OCI-LY3 (cell line): ENCODE data around the gene EIF5.

Experiments
- EZH2phosphoT487 ChIP-seq: fragments of 200-600 bp; shearing (Covaris generic); IDR thresholded peaks from 2 replicates; pipeline ENCODE4 v1.6.1; 2018; ENCODE audit warnings: antibody characterized with exemption, mixed run types, low read depth
- TF ChIP-seq, protein P1 (sequence below): fragments of 200-600, 300-600 bp; sonication (generic); IDR thresholded peaks from 2 replicates; pipeline ENCODE4 v1.5.1; 2014; ENCODE audit warnings: antibody characterized with exemption, low read length, low read depth

DNA sequence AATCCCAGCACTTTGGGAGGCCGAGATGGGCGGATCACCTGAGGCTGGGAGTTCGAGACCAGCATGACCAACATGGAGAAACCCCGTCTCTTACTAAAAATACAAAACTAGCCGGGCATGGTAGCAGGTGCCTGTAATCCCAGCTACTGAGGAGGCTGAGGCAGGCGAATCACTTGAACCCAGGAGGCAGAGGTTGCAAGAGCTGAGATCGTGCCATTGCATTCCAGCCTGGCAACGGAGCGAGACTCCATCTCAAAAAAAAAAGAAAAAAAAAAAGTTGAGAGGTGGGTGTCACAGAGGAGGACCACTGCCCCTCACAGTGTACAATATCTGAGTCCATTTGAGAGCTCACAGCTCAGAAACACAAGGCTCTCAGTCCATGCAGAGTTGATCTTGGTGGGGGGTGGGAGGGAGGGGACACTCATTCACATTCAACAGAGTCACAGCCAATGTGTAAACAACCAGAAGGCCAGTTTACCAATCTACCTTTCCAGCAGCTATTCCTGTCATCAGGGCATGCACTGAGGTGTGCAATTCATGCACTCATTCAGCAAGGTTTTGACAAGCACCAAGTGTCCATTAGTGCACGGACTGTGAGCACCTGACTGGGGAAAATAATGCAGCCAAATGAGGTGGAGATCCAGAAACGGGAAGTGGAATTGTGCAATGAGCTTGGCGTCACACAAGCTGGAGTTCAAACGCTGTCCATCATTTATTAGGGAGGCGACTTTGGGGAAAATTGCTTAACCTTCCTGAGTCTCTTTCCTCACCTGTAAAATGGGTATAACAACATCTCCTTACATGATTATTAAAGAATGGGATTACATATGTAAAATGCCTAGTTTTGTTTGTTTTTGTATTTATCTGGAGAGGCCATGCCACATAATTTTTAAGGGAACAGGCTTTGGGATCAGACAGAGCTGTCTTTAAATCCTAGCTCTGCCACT lies 4.4 kb upstream of the EIF5 start:
- TF ChIP-seq, protein P1, sequence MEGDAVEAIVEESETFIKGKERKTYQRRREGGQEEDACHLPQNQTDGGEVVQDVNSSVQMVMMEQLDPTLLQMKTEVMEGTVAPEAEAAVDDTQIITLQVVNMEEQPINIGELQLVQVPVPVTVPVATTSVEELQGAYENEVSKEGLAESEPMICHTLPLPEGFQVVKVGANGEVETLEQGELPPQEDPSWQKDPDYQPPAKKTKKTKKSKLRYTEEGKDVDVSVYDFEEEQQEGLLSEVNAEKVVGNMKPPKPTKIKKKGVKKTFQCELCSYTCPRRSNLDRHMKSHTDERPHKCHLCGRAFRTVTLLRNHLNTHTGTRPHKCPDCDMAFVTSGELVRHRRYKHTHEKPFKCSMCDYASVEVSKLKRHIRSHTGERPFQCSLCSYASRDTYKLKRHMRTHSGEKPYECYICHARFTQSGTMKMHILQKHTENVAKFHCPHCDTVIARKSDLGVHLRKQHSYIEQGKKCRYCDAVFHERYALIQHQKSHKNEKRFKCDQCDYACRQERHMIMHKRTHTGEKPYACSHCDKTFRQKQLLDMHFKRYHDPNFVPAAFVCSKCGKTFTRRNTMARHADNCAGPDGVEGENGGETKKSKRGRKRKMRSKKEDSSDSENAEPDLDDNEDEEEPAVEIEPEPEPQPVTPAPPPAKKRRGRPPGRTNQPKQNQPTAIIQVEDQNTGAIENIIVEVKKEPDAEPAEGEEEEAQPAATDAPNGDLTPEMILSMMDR: no peak
- TF ChIP-seq EZH2phosphoT487: no peak
